IPS DF 6.9 (cell line): ENCODE measurements around the gene GPRC5C.

Experiments
- DNase-seq: peaks from one replicate; pipeline ENCODE4 v3.0.0-alpha.2; 2013; ENCODE audit warnings: low read depth, low spot score
- H3K27ac ChIP-seq: one replicate; pipeline ENCODE4 v1.5.1; 2013; ENCODE audit warnings: low read length, control low read depth
- H3K27me3 ChIP-seq: 2 replicates; pipeline ENCODE4 v1.6.1; 2013; ENCODE audit warnings: mild to moderate bottlenecking, low read length; ENCODE audit not compliant: control insufficient read depth, insufficient read depth
- H3K36me3 ChIP-seq: 2 replicates; pipeline ENCODE4 v1.6.1; 2013; ENCODE audit warnings: low read length; ENCODE audit not compliant: control insufficient read depth, insufficient read depth
- H3K4me1 ChIP-seq: 2 replicates; pipeline ENCODE4 v1.6.1; 2013; ENCODE audit warnings: low read length; ENCODE audit not compliant: control insufficient read depth, insufficient read depth
- H3K4me3 ChIP-seq: 2 replicates; pipeline ENCODE4 v1.5.1; 2013; ENCODE audit warnings: mild to moderate bottlenecking, low read length
- H3K9me3 ChIP-seq: 2 replicates; pipeline ENCODE4 v1.6.1; 2013; ENCODE audit warnings: low read length, inconsistent platforms; ENCODE audit not compliant: control insufficient read depth, insufficient read depth
- WGBS: extraction: QIAGEN DNeasy Blood & Tissue Kit; methylation state at CpG from one replicate; pipeline ENCODE4 v1.1.7; 2013; ENCODE audit warnings: mixed read lengths, missing lambda C conversion rate; ENCODE audit not compliant: insufficient read length, insufficient coverage; 5-methylcytosine and 5-hydroxymethylcytosine counted together

The GPRC5C gene

GRCh38 chr17:74431568-74432423 lies at the start of gene GPRC5C:
Gene GPRC5C, plus strand, starts transcription at chr17:74432088. Its CDS starts 7,689 bp downstream, at chr17:74439777.
- no peaks in the 10 kb centered on the region for H3K9me3 ChIP-seq
- no peak for DNase-seq
- H3K27ac ChIP-seq: no peak within 1 kb of the TSS
- peak within 1 kb of the TSS; percentile 84 for H3K4me3 ChIP-seq
- WGBS: no CpG with 5 or more reads among the region's 81 CpGs
- no peaks in the 10 kb centered on the region for H3K36me3 ChIP-seq
- no peaks in the 10 kb centered on the region; the same call in 1 of the 2 replicates for H3K27me3 ChIP-seq
- peaks cover 18% of the 10 kb centered on the region for H3K4me1 ChIP-seq

- Histone ChIP-seq H3K27me3 (no peaks in the 10 kb centered on the region), H3K4me3 (no peak overlapping the region), H3K4me1 (peaks cover 8% of the 10 kb centered on the region), H3K36me3 (no peaks in the 10 kb centered on the region), H3K27ac (no peak overlapping the region), H3K9me3 (no peaks in the 10 kb centered on the region)
- DNase-seq: no peak
- no CpG with 5 or more reads among the region's 5 CpGs for WGBS
Measured at GRCh38 chr17:74383141-74383540, 48.7 kb upstream of the GPRC5C start.

GRCh38 chr17:74385201-74385600 lies 46.7 kb upstream of the GPRC5C start:
- H3K4me1 ChIP-seq: peaks cover 9% of the 10 kb centered on the region
- WGBS: no CpG with 5 or more reads among the region's 3 CpGs
- no peak for DNase-seq
- H3K9me3 ChIP-seq: no peaks in the 10 kb centered on the region
- no peaks in the 10 kb centered on the region for H3K27me3 ChIP-seq
- H3K27ac ChIP-seq: no peak overlapping the region
- no peak overlapping the region for H3K4me3 ChIP-seq
- no peaks in the 10 kb centered on the region for H3K36me3 ChIP-seq

- H3K27ac ChIP-seq: no peak overlapping the region
- peaks cover 7% of the 10 kb centered on the region for H3K4me1 ChIP-seq
- no peaks in the 10 kb centered on the region for H3K9me3 ChIP-seq
- H3K36me3 ChIP-seq: no peaks in the 10 kb centered on the region
- no CpG with 5 or more reads among the region's 8 CpGs for WGBS
- H3K4me3 ChIP-seq: no peak overlapping the region
- H3K27me3 ChIP-seq: no peaks in the 10 kb centered on the region
- DNase-seq: no peak
Measured at GRCh38 chr17:74386386-74386785, 45.5 kb upstream of the GPRC5C start.

- Histone ChIP-seq H3K27ac (no peak overlapping the region), H3K4me1 (peaks cover 7% of the 10 kb centered on the region), H3K36me3 (no peaks in the 10 kb centered on the region), H3K9me3 (no peaks in the 10 kb centered on the region), H3K4me3 (no peak overlapping the region), H3K27me3 (no peaks in the 10 kb centered on the region)
- no CpG with 5 or more reads among the region's 17 CpGs for WGBS
- no peak for DNase-seq
Measured at GRCh38 chr17:74387365-74388218, 44.3 kb upstream of the GPRC5C start.

- no peaks in the 10 kb centered on the region for H3K27me3 ChIP-seq
- no peak overlapping the region for H3K4me3 ChIP-seq
- no peak for DNase-seq
- peaks cover 7% of the 10 kb centered on the region for H3K4me1 ChIP-seq
- no peaks in the 10 kb centered on the region for H3K9me3 ChIP-seq
- no peaks in the 10 kb centered on the region for H3K36me3 ChIP-seq
- no peak overlapping the region for H3K27ac ChIP-seq
- no CpG with 5 or more reads among the region's 12 CpGs for WGBS
Measured at GRCh38 chr17:74389084-74389753, 42.7 kb upstream of the GPRC5C start.

- peaks cover 7% of the 10 kb centered on the region for H3K4me1 ChIP-seq
- no peaks in the 10 kb centered on the region for H3K27me3 ChIP-seq
- 100% methylated on average over 1 of the region's 2 CpGs for WGBS
- H3K9me3 ChIP-seq: no peaks in the 10 kb centered on the region
- H3K4me3 ChIP-seq: no peak overlapping the region
- no peak overlapping the region for H3K27ac ChIP-seq
- no peaks in the 10 kb centered on the region for H3K36me3 ChIP-seq
- no peak for DNase-seq
Measured at GRCh38 chr17:74389937-74390679, 41.8 kb upstream of the GPRC5C start.

- no peaks in the 10 kb centered on the region for H3K36me3 ChIP-seq
- no peaks in the 10 kb centered on the region for H3K27me3 ChIP-seq
- no peak for DNase-seq
- H3K4me1 ChIP-seq: peaks cover 7% of the 10 kb centered on the region
- H3K4me3 ChIP-seq: no peak overlapping the region
- H3K9me3 ChIP-seq: no peaks in the 10 kb centered on the region
- WGBS: no CpG with 5 or more reads among the region's 11 CpGs
- no peak overlapping the region for H3K27ac ChIP-seq
Measured at GRCh38 chr17:74390680-74391653, 40.9 kb upstream of the GPRC5C start.

GRCh38 chr17:74391771-74392170 lies 40.1 kb upstream of the GPRC5C start:
- no peaks in the 10 kb centered on the region for H3K9me3 ChIP-seq
- no peak overlapping the region for H3K4me3 ChIP-seq
- H3K27me3 ChIP-seq: no peaks in the 10 kb centered on the region
- H3K4me1 ChIP-seq: peaks cover 7% of the 10 kb centered on the region
- no peaks in the 10 kb centered on the region for H3K36me3 ChIP-seq
- DNase-seq: no peak
- WGBS: no CpG with 5 or more reads among the region's 5 CpGs
- H3K27ac ChIP-seq: no peak overlapping the region
